SK-N-SH (cell line): Measurements from ENCODE around the gene RASA3. TPM values are rescaled to one million over a fixed set of nuclear protein-coding genes. Genes with fewer than 3 reads are reported as not detected.

Source experiments
- CTCF ChIA-PET: fragments of 300-600, 350-600 bp; formaldehyde crosslinking; extraction: SDS; loops from one replicate; lab custom pipeline; 2021; lab: Yijun Ruan, JAX
- POLR2A ChIA-PET: fragments of 350-600 bp; sonication (Branson Sonifier 250); formaldehyde crosslinking; extraction: SDS; loops from one replicate; lab custom pipeline; 2020; ENCODE audit warnings: antibody characterized with exemption, inconsistent platforms; lab: Yijun Ruan, JAX
- DNase-seq: peaks from one replicate; pipeline ENCODE4 v3.0.0; 2012
- H2AFZ ChIP-seq: fragments of 200-600 bp; sonication (generic); 2 replicates; pipeline ENCODE4 v1.8.1; 2016; ENCODE audit warnings: antibody characterized with exemption, mild to moderate bottlenecking, low read depth
- H3F3A ChIP-seq: fragments of 200-600 bp; sonication (generic); replicated peaks from 2 replicates; pipeline ENCODE3; 2016; ENCODE audit warnings: antibody characterized with exemption, mild to moderate bottlenecking; ENCODE audit not compliant: insufficient read depth
- H3K27ac ChIP-seq, 2 experiments: fragments of 200-500 bp in 1 of 2; fragments of 200-600 bp in 1 of 2; sonication (Bioruptor generic) in 1 of 2; sonication (generic), shearing (Covaris generic) in 1 of 2; 2 replicates each; pipeline versions ENCODE4 v1.5.1 to v1.6.1; 2014 to 2016; ENCODE audit warnings: low read depth in 2 of 2, inconsistent platforms in 1 of 2, low read length in 1 of 2, mild to moderate bottlenecking in 1 of 2, mixed read lengths in 1 of 2
- H3K27me3 ChIP-seq: fragments of 200-600 bp; sonication (generic), shearing (Covaris generic); 2 replicates; pipeline ENCODE4 v1.6.1; 2016; ENCODE audit warnings: mixed run types; ENCODE audit not compliant: insufficient read depth
- H3K36me3 ChIP-seq, 2 experiments: fragments of 200-500 bp in 1 of 2; fragments of 200-600 bp in 1 of 2; sonication (Bioruptor generic) in 1 of 2; sonication (generic) in 1 of 2; replicated peaks in 1 of 2; 2 replicates each; pipeline versions ENCODE3 to v1.5.1; 2014 to 2016; ENCODE audit warnings: low read length in 1 of 2, mild to moderate bottlenecking in 1 of 2; ENCODE audit not compliant: insufficient read depth in 2 of 2, control insufficient read depth in 1 of 2
- H3K4me1 ChIP-seq, 2 experiments: fragments of 200-500 bp in 1 of 2; fragments of 200-600 bp in 1 of 2; sonication (Bioruptor generic) in 1 of 2; sonication (generic), shearing (Covaris generic) in 1 of 2; 2 replicates each; pipeline versions ENCODE4 v1.5.1 to v1.6.1; 2014 to 2016; ENCODE audit warnings: low read depth in 1 of 2, low read length in 1 of 2, mixed run types in 1 of 2; ENCODE audit not compliant: insufficient read depth in 2 of 2, control insufficient read depth in 1 of 2
- H3K4me2 ChIP-seq: fragments of 200-600 bp; sonication (generic), shearing (Covaris generic); 2 replicates; pipeline ENCODE4 v1.6.1; 2017; ENCODE audit warnings: mixed run types
- H3K4me3 ChIP-seq, 2 experiments: fragments of 200-500 bp in 1 of 2; fragments of 200-600 bp in 1 of 2; sonication (Bioruptor generic) in 1 of 2; sonication (generic), shearing (Covaris generic) in 1 of 2; 2 replicates each; pipeline versions ENCODE4 v1.5.1 to v1.8.1; 2014 to 2016; ENCODE audit warnings: low read depth in 2 of 2, inconsistent platforms in 1 of 2, low read length in 1 of 2, mild to moderate bottlenecking in 1 of 2, mixed read lengths in 1 of 2, moderate library complexity in 1 of 2
- H3K79me2 ChIP-seq: fragments of 200-600 bp; sonication (generic); 2 replicates; pipeline ENCODE4 v1.8.1; 2017; ENCODE audit warnings: mild to moderate bottlenecking; ENCODE audit not compliant: insufficient read depth
- H3K9ac ChIP-seq: fragments of 200-600 bp; sonication (generic); 2 replicates; pipeline ENCODE4 v1.6.1; 2017; ENCODE audit warnings: mixed run types
- H3K9me2 ChIP-seq: fragments of 200-600 bp; sonication (generic); 2 replicates; pipeline ENCODE4 v1.6.1; 2017; ENCODE audit warnings: mixed run types
- H3K9me3 ChIP-seq: fragments of 200-600 bp; sonication (generic); 2 replicates; pipeline ENCODE4 v1.6.1; 2017; ENCODE audit warnings: mixed run types, mild to moderate bottlenecking, moderate library complexity
- H4K20me1 ChIP-seq: fragments of 200-600 bp; sonication (generic); 2 replicates; pipeline ENCODE4 v1.6.1; 2017; ENCODE audit warnings: mild to moderate bottlenecking, mixed run types; ENCODE audit not compliant: insufficient read depth
- ELF1 ChIP-seq: IDR thresholded peaks from 2 replicates; pipeline ENCODE4 v1.4.0; 2012
- EP300 ChIP-seq, 2 experiments: IDR thresholded peaks; 2 replicates each; pipeline versions ENCODE4 v1.4.0 to v1.6.1; 2012; ENCODE audit warnings: borderline replicate concordance in 1 of 2, low read depth in 1 of 2, low read length in 1 of 2
- EZH2phosphoT487 ChIP-seq: fragments of 200-600 bp; sonication (generic); IDR thresholded peaks from 2 replicates; pipeline ENCODE4 v1.6.1; 2017; ENCODE audit warnings: low read depth, mixed run types, mild to moderate bottlenecking, antibody characterized with exemption, moderate library complexity, borderline replicate concordance
- GATA2 ChIP-seq: sonication (generic); formaldehyde crosslinking; IDR thresholded peaks from 2 replicates; pipeline ENCODE4 v1.5.0; 2020; ENCODE audit warnings: mild to moderate bottlenecking, missing genetic modification reagents
- IRF3 ChIP-seq: fragments of 150-350 bp; IDR thresholded peaks from 2 replicates; pipeline ENCODE4 v1.6.1; 2016; ENCODE audit warnings: mild to moderate bottlenecking, low read depth, low read length
- MEF2A ChIP-seq: IDR thresholded peaks from 2 replicates; pipeline ENCODE4 v1.4.0; 2012; ENCODE audit warnings: low read depth, borderline replicate concordance
- MXI1 ChIP-seq: IDR thresholded peaks from 2 replicates; pipeline ENCODE4 v1.6.1; 2012; ENCODE audit warnings: mild to moderate bottlenecking, low read depth, low read length, improper control_type of control experiment
- PBX3 ChIP-seq: IDR thresholded peaks from 2 replicates; pipeline ENCODE4; 2012
- POLR2AphosphoS5 ChIP-seq: IDR thresholded peaks from 2 replicates; pipeline ENCODE4 v1.6.1; 2012; ENCODE audit warnings: low read depth, low read length
- REST ChIP-seq: IDR thresholded peaks from 2 replicates; pipeline ENCODE4 v1.6.1; 2012; ENCODE audit warnings: mild to moderate bottlenecking, low read depth, low read length, moderate library complexity
- SIN3A ChIP-seq: IDR thresholded peaks from 2 replicates; pipeline ENCODE4 v1.6.1; 2012; ENCODE audit warnings: low read depth, mild to moderate bottlenecking, low read length, moderate library complexity, borderline replicate concordance
- TAF1 ChIP-seq: IDR thresholded peaks from 2 replicates; pipeline ENCODE4 v1.6.1; 2012; ENCODE audit warnings: low read depth, mild to moderate bottlenecking, low read length, moderate library complexity, borderline replicate concordance
- TEAD4 ChIP-seq: IDR thresholded peaks from 2 replicates; pipeline ENCODE4 v1.4.0; 2012; ENCODE audit warnings: mild to moderate bottlenecking, borderline replicate concordance; ENCODE audit not compliant: insufficient read depth
- USF1 ChIP-seq: IDR thresholded peaks from 2 replicates; pipeline ENCODE4 v1.4.0; 2012; ENCODE audit warnings: low read depth, borderline replicate concordance
- WGBS: methylation state at CpG from one replicate; pipeline ENCODE4 v1.1.6; 2017; ENCODE audit warnings: low lambda C conversion rate; 5-methylcytosine and 5-hydroxymethylcytosine counted together
- polyA plus RNA-seq, 3 experiments: library from polyadenylated mRNA; depleted of rRNA; stranded (reverse); fragments of >200 nt; gene quantifications; 2 replicates each; pipeline ENCODE4 v1.2.3, GENCODE V29; 2012

RASA3 gene
- polyA plus RNA-seq, 1 of the 3 experiments (the other 2 are of a cell fraction): 25.1 TPM

GRCh38 chr13:114027826-114028225, 104.6 kb downstream of the RASA3 start (continued):
- TF ChIP-seq REST (no peak), TEAD4 (no peak), MEF2A (no peak), POLR2AphosphoS5 (no peak), MXI1 (no peak), USF1 (no peak), PBX3 (no peak)

GRCh38 chr13:114027046-114027715, 105.2 kb downstream of the RASA3 start:
- Histone ChIP-seq H3K4me2 (no peak overlapping the region), H3K36me3 (peaks cover 6 to 53% of the 10 kb centered on the region in 2 experiments), H3K9me3 (no peaks in the 10 kb centered on the region), H3K27me3 (no peaks in the 10 kb centered on the region), H3K4me1 (peaks cover 1 to 22% of the 10 kb centered on the region in 2 experiments; a peak in 2 of 4 replicates), H3F3A (peaks cover 5% of the 10 kb centered on the region), H3K4me3 (no peak overlapping the region), H4K20me1 (peaks cover 28% of the 10 kb centered on the region), H3K9ac (no peak overlapping the region), H3K79me2 (peaks cover 30% of the 10 kb centered on the region; the same call in 1 of the 2 replicates), H3K9me2 (no peaks in the 10 kb centered on the region), H2AFZ (no peak overlapping the region), H3K27ac (no peak overlapping the region)
- CTCF ChIA-PET: no interaction called here
- 88% methylated on average over 12 of the region's 21 CpGs for WGBS
- TF ChIP-seq EZH2phosphoT487 (no peak), GATA2 (CRISPR knock-in tag) (no peak), MXI1 (no peak), TAF1 (no peak), USF1 (no peak), ELF1 (no peak), EP300 (IDR thresholded peaks at IDR 0.05; ENCODE audit: borderline replicate concordance in 1 of 2, low read depth in 1 of 2, low read length in 1 of 2) (no peak), IRF3 (no peak), SIN3A (no peak)
- DNase-seq: no peak
- POLR2A ChIA-PET: no interaction called here
